WTC11 (cell line): ENCODE measurements around the gene BCO1. TPM values are rescaled to one million over a fixed set of nuclear protein-coding genes. Genes with fewer than 3 reads are reported as not detected.

Experiments used
- ATAC-seq: fragments of 200-7000 bp; cut with Tn5 transposase; 2 replicates; pipeline ENCODE4 v1.10.0; 2021; ENCODE audit warnings: mild to moderate bottlenecking, moderate library complexity
- CTCF ChIA-PET: fragments of 300-600 bp; sonication (Branson Sonifier 250); formaldehyde crosslinking; loops from one replicate; lab custom pipeline; 2021; ENCODE audit warnings: antibody characterized with exemption; lab: Charles Lee
- POLR2A ChIA-PET: fragments of 350-600 bp; sonication (Branson Sonifier 250); formaldehyde crosslinking; loops from one replicate; lab custom pipeline; 2021; ENCODE audit warnings: antibody characterized with exemption; lab: Charles Lee
- DNase-seq: peaks from one replicate; pipeline ENCODE4 v3.0.0; 2021; ENCODE audit warnings: low spot score
- H3K27ac Mint-ChIP-seq: 2 replicates; pipeline ENCODE4 v1.8.0; 2021; ENCODE audit warnings: mixed read lengths
- H3K27me3 Mint-ChIP-seq: 2 replicates; pipeline ENCODE4 v1.8.0; 2021; ENCODE audit warnings: low read depth, mild to moderate bottlenecking, moderate library complexity, mixed read lengths
- H3K36me3 Mint-ChIP-seq: 2 replicates; pipeline ENCODE4 v1.8.0; 2021; ENCODE audit warnings: mixed read lengths
- H3K4me1 Mint-ChIP-seq: 2 replicates; pipeline ENCODE4 v1.8.0; 2022; ENCODE audit warnings: mixed read lengths
- H3K4me3 Mint-ChIP-seq: 2 replicates; pipeline ENCODE4 v1.8.0; 2021; ENCODE audit warnings: mild to moderate bottlenecking, moderate library complexity, mixed read lengths
- H3K9me3 Mint-ChIP-seq: 2 replicates; pipeline ENCODE4 v1.8.0; 2021; ENCODE audit warnings: mixed read lengths
- ARID4B ChIP-seq: sonication (generic); formaldehyde crosslinking; IDR thresholded peaks from 2 replicates; pipeline ENCODE4 v1.8.0; 2023; ENCODE audit warnings: missing genetic modification reagents, mild to moderate bottlenecking, borderline replicate concordance
- ATF3 ChIP-seq: sonication (generic); formaldehyde crosslinking; conservative IDR thresholded peaks from 2 replicates; pipeline ENCODE4 v1.8.1; 2022; ENCODE audit warnings: mild to moderate bottlenecking, missing genetic modification reagents
- ATF6 ChIP-seq: sonication (generic); formaldehyde crosslinking; IDR thresholded peaks from 2 replicates; pipeline ENCODE4 v1.8.1; 2023; ENCODE audit warnings: mild to moderate bottlenecking, missing genetic modification reagents
- CBFB ChIP-seq: sonication (generic); formaldehyde crosslinking; IDR thresholded peaks from 2 replicates; pipeline ENCODE4 v1.8.1; 2022; ENCODE audit warnings: mild to moderate bottlenecking, low read depth, missing genetic modification reagents
- CDX4 ChIP-seq: fragments of 250-450 bp; sonication (Bioruptor Pico); IDR thresholded peaks from 2 replicates; pipeline ENCODE4 v1.9.0; 2021; ENCODE audit warnings: moderate library complexity, mild to moderate bottlenecking, inconsistent platforms, borderline replicate concordance
- ELF4 ChIP-seq: sonication (generic); formaldehyde crosslinking; IDR thresholded peaks from 2 replicates; pipeline ENCODE4 v1.8.1; 2022; ENCODE audit warnings: low read depth, mild to moderate bottlenecking, moderate library complexity, missing genetic modification reagents
- EMX1 ChIP-seq: fragments of 250-450 bp; sonication (Bioruptor Pico); IDR thresholded peaks from 2 replicates; pipeline ENCODE4 v1.8.0; 2021; ENCODE audit warnings: mild to moderate bottlenecking
- ESRRA ChIP-seq: sonication (generic); formaldehyde crosslinking; IDR thresholded peaks from 2 replicates; pipeline ENCODE4 v1.8.1; 2022; ENCODE audit warnings: mild to moderate bottlenecking, missing genetic modification reagents, borderline replicate concordance
- ETV6 ChIP-seq: sonication (generic); formaldehyde crosslinking; IDR thresholded peaks from 2 replicates; pipeline ENCODE4 v1.8.1; 2022; ENCODE audit warnings: mild to moderate bottlenecking, missing genetic modification reagents
- FOXP1 ChIP-seq: sonication (generic); formaldehyde crosslinking; IDR thresholded peaks from 2 replicates; pipeline ENCODE4 v1.8.0; 2022; ENCODE audit warnings: missing genetic modification reagents, mild to moderate bottlenecking, moderate library complexity, borderline replicate concordance
- HMGA2 ChIP-seq: fragments of 250-450 bp; sonication (Bioruptor Pico); IDR thresholded peaks from 2 replicates; pipeline ENCODE4 v1.4.0; 2021; ENCODE audit warnings: mild to moderate bottlenecking, moderate library complexity
- IRF1 ChIP-seq: sonication (generic); formaldehyde crosslinking; IDR thresholded peaks from 2 replicates; pipeline ENCODE4 v1.8.0; 2023; ENCODE audit warnings: missing genetic modification reagents
- KAT7 ChIP-seq: sonication (generic); formaldehyde crosslinking; IDR thresholded peaks from 2 replicates; pipeline ENCODE4 v1.8.1; 2023; ENCODE audit warnings: missing genetic modification reagents, mild to moderate bottlenecking, borderline replicate concordance
- MYBL2 ChIP-seq: sonication (generic); formaldehyde crosslinking; IDR thresholded peaks from 2 replicates; pipeline ENCODE4 v1.8.1; 2023; ENCODE audit warnings: mild to moderate bottlenecking, moderate library complexity, missing genetic modification reagents
- PRDM15 ChIP-seq: sonication (generic); formaldehyde crosslinking; IDR thresholded peaks from 2 replicates; pipeline ENCODE4 v1.8.0; 2022; ENCODE audit warnings: missing genetic modification reagents
- SMAD3 ChIP-seq: sonication (generic); formaldehyde crosslinking; IDR thresholded peaks from 2 replicates; pipeline ENCODE4 v1.8.0; 2022; ENCODE audit warnings: missing genetic modification reagents, mild to moderate bottlenecking, borderline replicate concordance
- SMAD4 ChIP-seq: sonication (generic); formaldehyde crosslinking; IDR thresholded peaks from 2 replicates; pipeline ENCODE4 v1.8.0; 2022; ENCODE audit warnings: mild to moderate bottlenecking, missing genetic modification reagents
- TEAD4 ChIP-seq: sonication (generic); formaldehyde crosslinking; IDR thresholded peaks from 2 replicates; pipeline ENCODE4 v1.8.0; 2022; ENCODE audit warnings: mild to moderate bottlenecking, missing genetic modification reagents
- ZNF281 ChIP-seq: sonication (generic); formaldehyde crosslinking; IDR thresholded peaks from 2 replicates; pipeline ENCODE4 v1.8.0; 2023; ENCODE audit warnings: mild to moderate bottlenecking, missing genetic modification reagents
- ZNF416 ChIP-seq: fragments of 250-450 bp; sonication (Bioruptor Pico); IDR thresholded peaks from 2 replicates; pipeline ENCODE4 v1.9.0; 2021; ENCODE audit warnings: mild to moderate bottlenecking, inconsistent platforms
- total RNA-seq: library from RNA; stranded (reverse); gene quantifications from 3 replicates; pipeline ENCODE4 v1.2.3, GENCODE V29; 2021

The BCO1 gene
- total RNA-seq, 1 experiment from 2014 or later = 0.15 TPM

GRCh38 chr16:81292936-81293335 lies 54.4 kb downstream of the BCO1 start:
- Mint-ChIP-seq H3K27me3 (no peaks in the 10 kb centered on the region; the same call in 1 of the 2 replicates), H3K4me3 (no peak overlapping the region), H3K9me3 (no peaks in the 10 kb centered on the region), H3K36me3 (no peaks in the 10 kb centered on the region), H3K27ac (no peak overlapping the region), H3K4me1 (no peaks in the 10 kb centered on the region)
- ChIA-PET CTCF (no interaction called here), POLR2A (no interaction called here)
- DNase-seq = no peak
- no peak for ATAC-seq
- TF ChIP-seq IRF1 (CRISPR knock-in tag) (no peak), CDX4 (CRISPR knock-in tag) (no peak), SMAD4 (CRISPR knock-in tag) (no peak), ZNF281 (no peak), HMGA2 (no peak), ZNF416 (no peak)

GRCh38 chr16:81293909-81294802 lies 55.7 kb downstream of the BCO1 start:
- ATAC-seq = no peak
- H3K27me3 Mint-ChIP-seq = no peaks in the 10 kb centered on the region; the same call in 1 of the 2 replicates
- no peaks in the 10 kb centered on the region for H3K9me3 Mint-ChIP-seq
- ChIA-PET POLR2A (no interaction called here), CTCF (no interaction called here)
- no peak overlapping the region for H3K27ac Mint-ChIP-seq
- no peaks in the 10 kb centered on the region for H3K36me3 Mint-ChIP-seq
- H3K4me1 Mint-ChIP-seq = no peaks in the 10 kb centered on the region
- H3K4me3 Mint-ChIP-seq = no peak overlapping the region
- DNase-seq = no peak
- no peak for TF ChIP-seq FOXP1 (CRISPR knock-in tag)
- no peak for TF ChIP-seq ESRRA (CRISPR knock-in tag)
- TF ChIP-seq SMAD3 (CRISPR knock-in tag) = no peak
- TF ChIP-seq ATF3 (CRISPR knock-in tag) = no peak
- TF ChIP-seq ELF4 = no peak
- TF ChIP-seq KAT7 = no peak
- TF ChIP-seq EMX1 = no peak
- TF ChIP-seq PRDM15 = no peak
- no peak for TF ChIP-seq ARID4B
- no peak for TF ChIP-seq MYBL2 (CRISPR knock-in tag)
- TF ChIP-seq TEAD4 (CRISPR knock-in tag) = no peak
- no peak for TF ChIP-seq ATF6 (CRISPR knock-in tag)
- no peak for TF ChIP-seq ETV6 (CRISPR knock-in tag)
- TF ChIP-seq CBFB (CRISPR knock-in tag) = no peak
